GM18499 (cell line): Measurements from ENCODE around the gene ZNF784.

Source experiments
- ATAC-seq: cut with Tn5 transposase; IDR thresholded peaks from one replicate; pipeline ENCODE4 v1.9.1; 2021; ENCODE audit warnings: moderate number of reproducible peaks; ENCODE audit not compliant: insufficient read depth, unreplicated experiment

Gene ZNF784

GRCh38 chr19:55624109-55625003 is at the start of gene ZNF784:
TSS of gene ZNF784 (minus strand) at chr19:55624566. CDS start at chr19:55624561, 5 bp downstream.
- ATAC-seq: no peak

GRCh38 chr19:55673889-55674288 is 49.5 kb upstream of the ZNF784 start:
- ATAC-seq: no peak

GRCh38 chr19:55673465-55673864 is 49.1 kb upstream of the ZNF784 start:
- ATAC-seq: no peak

GRCh38 chr19:55672418-55672817 is 48.1 kb upstream of the ZNF784 start:
- ATAC-seq: no peak

- no peak for ATAC-seq
These were observed 46.6 kb upstream of the ZNF784 start for GRCh38 chr19:55671054-55671378.

- no peak for ATAC-seq
These were observed 46.1 kb upstream of the ZNF784 start for GRCh38 chr19:55670280-55671053.

GRCh38 chr19:55669418-55670279 is 45.3 kb upstream of the ZNF784 start:
- ATAC-seq: no peak

- no peak for ATAC-seq
These were observed 44.4 kb upstream of the ZNF784 start for GRCh38 chr19:55668603-55669348.

- no peak for ATAC-seq
These were observed 43.6 kb upstream of the ZNF784 start for GRCh38 chr19:55667958-55668357.

- ATAC-seq: no peak
These were observed 43.1 kb upstream of the ZNF784 start for GRCh38 chr19:55667511-55667910.

- ATAC-seq: no peak
These were observed 42.6 kb upstream of the ZNF784 start for GRCh38 chr19:55667006-55667381.

- ATAC-seq: no peak
These were observed 42.1 kb upstream of the ZNF784 start for GRCh38 chr19:55666343-55667005.

GRCh38 chr19:55663846-55664536 is 39.6 kb upstream of the ZNF784 start:
- no peak for ATAC-seq

- no peak for ATAC-seq
These were observed 37.5 kb upstream of the ZNF784 start for GRCh38 chr19:55661826-55662225.

- ATAC-seq: no peak
These were observed 36.6 kb upstream of the ZNF784 start for GRCh38 chr19:55660991-55661390.

GRCh38 chr19:55660404-55660803 is 36.0 kb upstream of the ZNF784 start:
- ATAC-seq: no peak

GRCh38 chr19:55659822-55660221 is 35.5 kb upstream of the ZNF784 start:
- no peak for ATAC-seq

GRCh38 chr19:55658846-55659459 is 34.6 kb upstream of the ZNF784 start:
- ATAC-seq: no peak
